Activated CD4-positive, alpha-beta T cell treated with anti-CD3 and anti-CD28 coated beads, Interleukin-2, amount 50 U/mL, for 48 hours (primary cell): Measurements from ENCODE around the gene ARL8B.
A peak's percentile ranks its signal among the peaks of the same experiment; 100 is the strongest.
"Not testable (repeated sequence)": the region's sequence is repeated elsewhere in the genome, so short reads cannot be mapped to it uniquely, and the experiment has no call there.

Experiments
- DNase-seq, 2 experiments: peaks; one replicate each; pipeline ENCODE4 v3.0.0-alpha.2; 2020

ARL8B gene

DNA sequence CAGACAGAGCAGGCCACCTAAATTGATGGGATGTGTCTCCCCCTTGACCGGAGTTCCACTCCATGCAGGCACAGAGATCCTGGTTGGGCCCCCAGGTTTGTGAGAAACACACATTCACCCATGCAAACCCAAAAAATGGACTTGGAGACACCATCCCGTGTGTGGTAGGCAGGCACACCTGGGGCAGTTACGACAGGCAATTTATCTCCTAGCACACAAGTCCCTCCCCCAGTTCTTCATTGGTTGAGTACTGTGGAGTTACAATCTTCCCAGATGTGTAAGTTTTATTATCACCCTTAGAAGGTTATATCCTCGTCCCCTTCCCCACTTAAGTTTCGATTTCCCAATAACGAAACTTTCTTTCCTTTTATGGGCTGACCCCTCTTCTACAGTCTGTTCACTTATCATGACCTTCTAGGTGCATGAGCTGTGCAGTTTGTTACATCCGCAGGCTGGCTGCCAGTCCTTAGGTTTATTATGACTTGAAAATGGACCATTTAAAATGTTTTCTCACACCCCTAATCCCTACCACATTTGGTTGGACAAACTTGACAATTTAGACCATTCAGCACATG is 27.3 kb downstream of the ARL8B start:
- no peak for DNase-seq

DNA sequence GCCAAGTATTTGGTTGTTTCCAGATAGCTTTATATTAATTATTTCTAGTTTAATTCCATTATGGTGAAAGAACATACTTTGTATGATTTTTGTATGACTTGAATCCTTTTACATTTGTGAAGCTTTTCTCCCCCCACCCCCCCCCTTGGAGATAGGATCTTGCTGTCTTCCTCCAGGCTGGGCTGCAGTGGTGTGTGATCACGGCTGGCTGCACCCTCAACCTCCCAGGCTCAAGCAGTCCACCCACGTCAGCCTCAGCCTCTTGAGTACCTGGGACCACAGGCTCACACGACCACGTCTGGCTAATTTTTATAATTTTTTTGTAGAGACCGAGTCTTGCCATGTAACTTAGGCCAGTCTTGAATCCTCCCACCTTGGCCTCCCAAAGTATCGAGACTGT is 29.5 kb downstream of the ARL8B start:
- DNase-seq = no peak

DNA sequence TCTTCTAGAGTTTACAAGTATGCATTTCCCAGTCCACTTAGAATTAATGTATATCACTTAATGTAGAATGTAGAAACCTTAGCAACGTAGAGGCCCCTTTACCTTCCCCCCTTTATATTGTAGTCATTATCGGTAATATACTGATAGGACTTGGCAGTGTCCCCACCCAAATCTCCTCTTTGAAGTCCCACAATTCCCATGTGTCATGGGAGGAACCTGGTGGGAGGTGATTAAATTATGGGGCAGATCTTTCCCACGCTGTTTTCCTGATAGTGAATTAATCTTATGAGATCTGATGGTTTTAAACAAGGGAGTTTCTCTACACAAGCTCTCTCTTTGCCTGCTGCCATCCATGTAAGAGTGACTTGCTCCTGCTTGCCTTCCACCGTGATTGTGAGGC is 31.0 kb downstream of the ARL8B start:
- DNase-seq = no peak

DNA sequence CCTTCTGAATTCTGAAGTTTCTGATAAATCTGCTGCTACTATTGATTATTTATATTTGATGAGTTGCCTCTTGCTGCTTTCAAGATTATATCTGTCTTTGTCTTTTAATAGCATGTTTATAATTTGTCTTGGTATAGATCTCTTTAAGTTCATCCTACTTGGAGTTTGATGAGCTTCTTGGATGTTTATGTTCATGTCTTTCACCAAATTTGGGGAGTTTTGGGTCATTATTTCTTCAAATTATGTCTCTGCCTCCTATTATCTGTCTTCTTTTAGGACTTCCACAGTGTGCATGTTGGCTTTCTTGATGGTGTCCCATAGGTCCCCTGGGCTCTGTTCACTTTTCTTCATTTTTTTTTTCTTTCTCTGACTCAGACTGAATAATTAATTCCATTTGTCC is 33.1 kb downstream of the ARL8B start:
- DNase-seq = no peak

DNA sequence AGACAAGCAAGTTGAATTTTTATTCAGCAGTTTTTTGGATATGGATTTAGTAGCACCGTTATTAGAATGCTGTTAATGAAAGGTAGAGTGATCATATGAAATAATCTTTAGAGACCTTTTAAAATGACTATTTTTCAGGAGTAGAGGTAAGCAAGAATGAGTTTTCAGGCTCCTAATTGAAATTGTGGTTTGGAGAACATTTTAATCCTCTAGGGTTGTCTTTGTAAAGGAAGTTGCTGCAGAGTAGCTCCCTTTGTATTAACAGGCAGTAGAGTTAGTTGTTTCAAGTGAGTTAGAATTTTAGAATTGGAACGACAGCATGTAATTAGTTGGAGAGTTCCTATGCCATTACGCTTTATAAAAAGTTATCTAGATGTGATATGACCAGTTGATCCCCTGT is 38.2 kb downstream of the ARL8B start:
- DNase-seq = no peak

DNA sequence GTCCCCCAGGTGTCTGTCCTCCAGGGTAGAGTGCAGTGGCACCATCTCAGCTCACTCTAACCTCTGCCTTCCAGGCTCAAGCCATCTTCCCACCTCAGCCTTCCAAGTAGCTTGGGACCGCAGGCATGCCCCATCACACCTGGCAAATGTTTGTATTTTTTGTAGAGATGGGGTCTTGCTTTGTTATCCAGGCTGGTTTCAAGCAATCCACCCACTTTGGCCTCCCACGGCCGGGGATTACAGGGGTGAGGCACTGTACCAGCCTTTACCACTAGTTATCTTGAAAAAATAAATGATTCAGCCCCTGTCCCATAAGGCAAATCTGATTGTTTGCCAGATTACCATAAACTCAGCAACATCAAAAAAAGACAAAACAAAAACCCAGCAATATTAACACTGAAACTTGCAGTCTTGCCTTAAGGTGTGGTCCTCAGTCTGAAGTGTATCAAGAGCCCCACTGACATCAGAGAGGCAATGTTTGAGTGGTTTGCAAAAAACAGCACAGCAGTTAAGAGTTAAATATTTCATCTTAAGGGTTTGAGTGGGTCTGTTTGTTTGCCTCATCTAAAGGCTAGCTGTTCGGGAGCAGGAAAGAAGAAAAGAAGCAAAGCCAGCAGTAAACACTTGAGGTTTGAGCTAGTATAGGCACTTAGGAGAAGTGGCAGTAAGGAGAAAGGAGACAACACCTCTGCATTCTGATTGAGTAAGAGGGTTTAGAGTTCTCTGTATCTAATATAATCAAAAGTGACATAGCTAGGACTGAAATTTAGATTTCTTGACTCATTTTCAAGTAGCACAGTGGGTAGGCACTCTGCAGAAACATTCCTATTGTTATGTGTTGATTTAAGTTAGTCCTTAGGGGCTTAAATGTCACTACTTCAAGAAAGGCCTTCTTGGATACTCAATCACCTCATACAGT is 39.1 kb downstream of the ARL8B start:
- DNase-seq = peak in 1 of 2 experiments; percentile 28

DNA sequence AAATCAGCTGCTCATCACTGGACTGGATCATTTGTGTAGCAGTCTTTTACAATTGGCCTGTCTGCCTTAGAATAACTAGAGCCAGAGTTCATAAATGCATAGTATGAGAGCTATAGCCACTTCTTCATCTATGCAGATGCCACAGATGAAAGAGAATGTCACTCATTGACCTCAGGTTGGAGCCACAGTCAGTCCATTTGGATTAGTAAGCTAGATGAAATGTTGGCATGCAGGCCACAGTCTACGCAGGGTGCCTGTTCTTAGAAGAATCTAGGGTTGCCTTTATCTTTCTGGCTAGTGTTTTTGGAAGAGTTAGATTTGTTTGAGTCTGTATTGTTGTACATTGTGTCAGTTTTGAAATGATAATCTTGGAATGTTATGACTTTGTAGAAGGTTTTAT is 40.0 kb downstream of the ARL8B start:
- no peak for DNase-seq

DNA sequence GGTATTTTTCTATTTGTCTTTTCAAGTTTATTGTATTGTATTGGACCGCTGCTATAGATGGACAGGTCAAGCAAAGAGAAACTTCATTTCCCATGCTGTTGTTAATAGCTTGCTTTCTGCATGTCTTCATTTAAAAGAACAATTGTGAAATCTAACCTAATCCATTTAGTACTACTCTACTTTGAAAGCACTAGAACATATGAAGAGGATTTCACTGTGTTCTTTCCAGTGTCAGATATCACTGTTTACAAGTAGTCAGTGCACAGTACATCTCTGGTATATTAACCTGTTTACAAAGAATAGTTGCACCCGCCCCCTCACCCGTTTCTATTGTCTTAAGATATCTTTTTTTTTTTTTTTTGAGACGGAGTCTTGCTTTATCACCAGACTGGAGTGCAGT is 43.6 kb downstream of the ARL8B start:
- no peak for DNase-seq

DNA sequence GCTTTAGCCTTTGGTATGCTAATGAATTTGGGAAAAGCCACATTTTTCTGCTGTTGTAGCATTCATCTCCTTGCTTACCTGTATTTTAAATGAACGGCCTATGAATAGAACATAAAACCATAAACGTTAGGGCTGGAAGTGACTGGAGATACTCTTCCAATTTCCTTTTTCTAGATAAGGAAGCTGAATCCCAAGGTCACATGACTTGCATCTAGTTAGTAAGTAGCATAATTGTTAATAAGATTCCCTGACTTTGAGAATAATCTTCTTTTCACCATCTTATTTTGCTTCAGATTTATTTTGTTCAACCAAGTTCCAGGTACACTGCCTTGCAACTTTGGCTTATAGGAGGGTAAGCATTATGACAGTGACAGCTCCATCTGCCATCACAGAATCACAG is 44.8 kb downstream of the ARL8B start:
- no peak for DNase-seq

DNA sequence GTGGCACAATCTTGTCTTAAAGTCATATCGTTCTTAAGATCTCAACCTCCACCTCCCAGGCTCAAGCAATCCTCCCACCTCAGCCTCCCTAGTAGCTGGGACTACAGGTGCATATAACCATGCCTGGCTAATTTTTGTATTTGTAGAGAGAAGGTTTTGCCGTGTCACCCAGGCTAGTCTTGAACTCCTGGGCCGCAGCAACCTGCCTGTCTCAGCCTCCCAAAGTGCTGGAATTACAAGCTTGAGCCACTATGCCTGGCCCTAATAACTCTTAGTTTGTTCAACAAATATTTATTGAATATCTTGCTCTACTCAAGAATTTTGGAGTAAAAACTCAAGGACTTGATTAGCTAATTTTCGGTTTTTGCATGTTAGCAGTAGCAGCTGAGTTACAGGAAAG is 46.0 kb downstream of the ARL8B start:
- no peak for DNase-seq

DNA sequence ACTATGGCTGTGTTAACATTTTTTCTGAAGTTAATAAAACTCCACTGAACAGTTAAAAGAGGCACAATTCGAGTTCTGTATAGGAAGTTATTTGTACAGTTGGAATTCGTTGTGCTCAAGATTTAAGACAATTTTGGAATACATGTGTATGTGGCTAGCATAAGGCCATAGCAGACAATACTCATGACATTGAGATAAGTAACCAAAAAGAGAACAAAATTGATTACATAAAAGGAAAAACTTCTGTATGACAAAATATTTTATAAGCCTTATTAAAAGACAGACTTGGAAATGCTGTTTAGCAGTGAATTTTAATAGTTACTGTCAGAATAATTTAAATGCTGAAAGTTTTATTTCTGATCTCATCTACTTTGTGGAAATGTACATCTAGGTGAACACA is 47.7 kb downstream of the ARL8B start:
- no peak for DNase-seq

DNA sequence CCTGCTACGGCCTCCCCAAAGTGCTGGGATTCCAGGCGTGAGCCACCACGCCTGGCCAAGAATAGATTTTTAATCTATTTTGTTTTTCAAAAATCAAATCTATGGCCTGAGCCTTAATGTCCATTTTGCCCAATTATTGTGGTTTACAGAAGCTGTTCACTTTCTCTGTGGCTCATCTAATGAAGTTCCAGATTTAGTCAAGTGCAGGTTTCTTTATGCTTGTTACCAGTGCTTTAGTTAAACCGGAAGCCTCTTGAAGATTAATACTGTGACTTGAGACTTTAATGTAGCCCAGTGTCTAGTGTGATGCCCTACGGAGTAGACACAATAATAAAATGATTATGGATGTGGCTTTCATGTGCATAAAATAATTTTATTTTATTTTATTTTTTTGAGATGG is 48.9 kb downstream of the ARL8B start:
- no peak for DNase-seq

DNA sequence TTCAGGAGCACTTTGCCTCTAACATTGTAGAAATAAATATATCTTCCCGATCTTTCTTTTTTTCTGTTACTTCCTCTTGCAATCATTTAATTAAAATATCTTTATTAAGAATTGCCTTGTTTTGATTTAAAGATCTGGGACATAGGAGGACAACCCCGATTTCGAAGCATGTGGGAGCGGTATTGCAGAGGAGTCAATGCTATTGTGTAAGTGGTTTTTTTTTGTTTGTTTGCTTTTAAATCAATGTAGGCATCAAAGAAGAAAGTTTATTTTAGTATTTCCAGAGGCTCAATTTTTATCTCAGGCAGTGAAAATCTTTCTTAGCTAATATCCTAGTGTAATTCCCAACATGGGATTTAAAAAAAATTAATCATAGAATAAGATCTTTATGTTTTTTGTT is 49.9 kb downstream of the ARL8B start:
- DNase-seq = no peak

DNA sequence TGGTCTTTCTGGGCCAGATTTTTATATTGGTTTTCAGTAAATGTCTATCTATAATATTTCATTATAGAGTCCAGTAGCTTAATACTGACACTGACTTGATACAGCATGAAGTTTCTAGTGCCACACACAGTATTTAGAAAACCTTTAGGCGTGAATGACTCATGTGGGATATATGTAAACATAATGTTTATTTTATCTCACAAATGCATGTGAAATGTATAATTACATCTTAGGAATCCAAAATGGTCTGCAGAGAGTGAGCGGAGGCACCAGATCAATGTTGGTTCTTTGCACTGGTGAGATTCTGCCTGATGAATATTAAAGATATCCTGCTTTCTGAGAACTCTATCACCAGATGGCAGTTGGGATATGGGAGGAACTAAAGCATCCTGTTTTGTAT is 56.9 kb downstream of the ARL8B start:
- DNase-seq = not testable (repeated sequence)

DNA sequence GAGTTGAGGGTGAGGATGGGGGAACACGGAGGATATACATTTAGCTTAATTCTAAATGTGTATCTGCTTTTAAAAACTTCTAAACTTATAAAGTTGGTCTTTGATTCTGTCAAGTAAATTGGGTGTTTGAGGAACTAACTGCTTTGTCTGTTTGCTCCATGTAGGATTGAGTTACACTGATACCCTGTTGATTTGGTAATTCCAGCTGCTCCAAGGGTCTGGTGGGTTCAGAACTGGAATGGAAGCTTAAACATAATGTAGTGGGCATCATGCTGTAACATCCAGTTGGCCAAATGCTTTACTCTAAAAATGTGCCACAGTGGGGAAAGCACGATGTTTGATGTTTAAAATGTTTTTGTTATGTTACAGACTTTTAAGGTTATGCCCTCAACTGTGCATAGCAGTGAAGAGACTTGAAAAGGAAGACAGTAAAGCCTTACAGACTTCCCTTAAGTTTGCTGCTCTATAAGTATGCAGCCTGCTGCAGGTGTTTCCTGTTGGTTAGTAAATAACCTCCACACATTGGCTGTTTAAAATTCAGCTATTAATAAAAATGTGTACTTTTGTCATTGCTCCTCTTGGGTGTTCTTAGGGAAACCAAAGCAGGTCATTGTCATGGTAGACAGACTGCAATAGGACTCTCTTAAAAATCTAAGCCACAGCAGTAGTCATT is 59.5 kb downstream of the ARL8B start:
- DNase-seq = no peak

DNA sequence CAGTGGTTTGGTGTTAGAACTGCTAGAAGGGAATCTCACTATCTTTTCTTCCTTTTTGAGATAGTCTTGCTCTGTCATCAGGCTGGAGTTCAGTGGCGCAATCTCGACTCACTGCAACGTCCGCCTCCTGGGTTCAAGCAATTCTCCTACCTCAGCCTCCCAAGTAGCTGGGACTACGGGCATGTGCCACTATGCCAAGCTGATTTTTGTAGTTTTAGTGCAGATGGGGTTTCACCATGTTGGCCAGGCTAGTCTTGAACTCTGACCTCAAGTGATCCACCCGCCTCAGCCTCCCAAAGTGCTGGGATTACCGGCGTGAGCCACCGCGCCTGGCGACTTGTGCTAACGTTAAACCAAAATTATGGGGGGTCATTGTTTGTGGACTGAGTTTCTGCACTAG is 61.6 kb downstream of the ARL8B start:
- DNase-seq = not testable (repeated sequence)

DNA sequence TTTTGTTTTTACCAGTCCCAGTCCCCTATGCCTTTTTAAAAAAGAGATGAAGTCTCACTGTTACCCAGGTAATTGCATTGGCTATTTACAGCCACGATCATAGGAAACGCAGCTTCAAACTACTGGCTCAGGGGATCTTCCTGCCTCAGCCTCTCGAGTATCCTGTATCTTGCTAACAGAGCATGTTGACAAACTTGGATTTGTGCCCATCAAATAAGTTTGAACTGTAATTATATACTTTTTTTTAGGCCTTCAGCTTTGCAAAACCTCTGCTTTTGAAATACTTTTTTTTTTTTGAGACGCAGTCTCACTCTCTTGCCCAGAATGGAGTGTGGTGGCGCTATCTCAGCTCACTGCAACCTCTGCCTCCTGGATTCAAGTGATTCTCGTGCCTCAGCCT is 62.4 kb downstream of the ARL8B start:
- DNase-seq = no peak

DNA sequence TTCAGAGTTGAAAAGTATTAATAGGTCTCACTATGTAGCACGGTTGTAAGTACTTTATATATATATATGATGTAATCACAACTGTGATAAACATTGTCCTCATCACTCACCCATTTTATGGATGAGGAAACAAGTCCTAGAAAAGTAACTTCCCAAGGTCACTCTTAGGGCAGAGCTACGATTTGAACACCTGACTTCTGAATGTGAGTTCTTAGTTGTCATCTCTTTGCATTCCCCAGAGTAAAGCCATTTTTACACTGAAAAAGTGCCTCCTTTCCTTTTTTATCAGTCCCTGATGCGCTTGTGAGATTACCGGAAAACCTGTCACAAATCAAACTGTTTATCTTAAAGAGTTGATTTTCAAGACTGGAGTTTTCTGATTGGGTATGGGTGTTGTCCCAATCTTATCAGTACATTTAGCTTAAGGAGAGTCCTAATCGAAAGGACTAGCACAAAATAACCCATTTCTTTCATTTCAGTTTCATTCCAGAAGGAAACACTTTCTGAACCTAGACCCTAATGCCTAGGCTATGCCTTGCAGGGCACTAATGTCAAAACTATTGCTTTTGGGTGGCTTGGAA is 63.1 kb downstream of the ARL8B start:
- DNase-seq = no peak

DNA sequence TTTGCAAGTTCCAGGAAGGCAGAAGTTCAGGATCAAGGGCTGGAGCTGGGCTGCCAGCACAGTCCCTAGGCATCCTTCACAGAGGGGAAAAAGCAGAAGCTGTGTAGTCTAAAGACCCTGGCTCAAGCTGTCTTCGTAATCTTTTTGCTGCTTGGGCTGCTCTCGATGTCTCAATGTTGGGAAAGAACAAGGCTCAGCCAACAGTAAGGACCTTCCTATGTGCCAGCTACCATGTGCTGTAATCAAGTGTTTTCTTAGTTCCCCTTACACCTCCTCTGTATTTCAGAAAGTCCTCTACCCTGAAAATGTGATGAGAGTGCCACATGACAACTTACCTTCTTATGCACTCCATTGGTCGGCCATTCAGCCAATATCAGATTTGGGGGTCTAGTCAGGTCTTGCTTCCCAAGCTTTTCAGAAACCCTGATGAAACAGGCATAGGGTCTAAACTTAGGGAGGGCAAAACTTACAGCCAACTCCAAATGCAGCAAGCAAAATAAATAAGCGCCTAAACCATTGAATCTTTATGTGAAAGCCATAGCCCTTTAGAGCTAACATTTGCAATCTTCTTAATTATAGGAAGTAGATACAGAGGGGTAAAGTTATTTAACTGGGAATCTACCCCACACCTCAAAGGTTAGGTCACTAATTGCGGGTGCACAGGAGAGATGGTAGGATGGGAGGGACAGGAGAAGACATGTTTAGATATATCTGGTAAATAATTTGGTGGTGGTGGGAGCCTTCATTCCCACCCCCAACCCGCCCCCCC is 64.2 kb downstream of the ARL8B start:
- no peak for DNase-seq

DNA sequence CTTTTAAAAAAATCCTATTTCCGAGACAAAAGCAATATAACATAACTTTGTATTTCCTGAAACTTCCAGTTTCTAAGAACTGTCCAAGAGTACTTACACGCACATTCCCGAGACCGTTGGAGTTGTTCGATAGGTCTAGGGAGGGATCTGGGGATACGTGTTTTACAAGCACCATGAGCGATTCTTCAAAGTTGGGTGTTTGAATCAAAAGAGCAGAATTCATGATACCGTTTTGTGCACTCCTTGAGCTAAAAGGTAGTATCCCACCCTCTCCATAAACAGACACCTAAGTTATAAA is 64.7 kb downstream of the ARL8B start:
- DNase-seq = no peak

DNA sequence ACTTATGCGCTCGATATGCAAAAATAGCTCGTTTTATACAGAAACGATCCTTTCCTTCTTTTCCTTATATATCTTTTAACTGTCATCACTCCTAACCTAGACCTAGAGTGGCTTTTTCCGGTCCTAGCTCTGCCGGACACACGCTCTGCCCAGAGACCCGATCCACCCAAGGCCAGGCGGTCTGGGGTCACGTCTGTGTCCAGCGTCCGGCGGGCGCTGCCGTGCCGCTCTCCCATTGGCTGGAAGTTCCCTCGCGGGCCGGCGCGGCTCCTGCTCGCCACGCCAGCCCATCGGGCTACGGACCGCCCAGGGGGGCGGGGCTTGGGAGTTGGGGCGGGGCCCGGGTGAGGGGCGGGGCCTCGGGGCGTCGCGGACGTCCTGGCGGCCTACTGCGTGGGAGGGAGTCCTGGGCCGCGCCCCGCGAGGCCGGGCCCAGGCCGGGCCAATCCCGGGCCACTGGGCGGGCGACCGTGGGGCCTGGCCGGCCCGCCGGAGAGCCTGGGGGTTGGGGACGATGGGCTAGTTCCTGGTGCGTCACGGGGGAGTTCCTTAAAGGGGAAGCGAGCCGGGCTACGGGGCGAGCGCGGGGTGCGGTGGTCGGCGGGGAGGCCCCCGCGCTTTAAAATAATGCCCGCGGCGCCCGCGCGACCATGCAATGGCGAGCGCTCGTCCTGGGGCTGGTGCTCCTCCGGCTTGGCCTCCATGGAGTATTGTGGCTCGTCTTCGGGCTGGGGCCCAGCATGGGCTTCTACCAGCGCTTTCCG is 65.2 kb downstream of the ARL8B start, which contains the start of gene EDEM1:
TSS of gene EDEM1 (plus strand) at position 552 of the 764 bp plus-strand sequence. CDS start at position 651, 99 bp downstream.
- peak; percentile 96 for DNase-seq

DNA sequence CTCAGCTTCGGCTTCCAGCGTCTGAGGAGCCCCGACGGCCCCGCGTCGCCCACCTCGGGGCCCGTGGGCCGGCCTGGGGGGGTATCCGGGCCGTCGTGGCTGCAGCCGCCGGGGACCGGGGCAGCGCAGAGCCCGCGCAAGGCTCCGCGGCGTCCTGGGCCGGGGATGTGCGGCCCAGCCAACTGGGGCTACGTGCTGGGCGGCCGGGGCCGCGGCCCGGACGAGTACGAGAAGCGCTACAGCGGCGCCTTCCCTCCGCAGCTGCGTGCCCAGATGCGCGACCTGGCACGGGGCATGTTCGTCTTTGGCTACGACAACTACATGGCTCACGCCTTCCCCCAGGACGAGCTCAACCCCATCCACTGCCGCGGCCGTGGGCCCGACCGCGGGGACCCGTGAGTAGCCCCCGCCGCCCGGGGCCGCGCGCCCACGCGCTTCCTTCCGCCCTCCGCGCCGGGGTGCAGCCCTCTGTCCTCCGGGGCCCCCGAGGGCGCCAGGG is 65.9 kb downstream of the ARL8B start:
- DNase-seq = peak; percentile 44 to 56
